Measurements from ENCODE around the gene HSD17B1. TPM values are rescaled to one million over a fixed set of nuclear protein-coding genes. Genes with fewer than 3 reads are reported as not detected.
A peak's percentile ranks its signal among the peaks of the same experiment; 100 is the strongest.

The HSD17B1 gene
- total and polyA plus RNA-seq, 2 of the 13 experiments (the other 11 are each of a cell fraction or from before 2014, with no cell fraction given): 0.54 to 0.93 TPM

- TF ChIP-seq SRSF4 (IDR thresholded peaks at IDR 0.05; ENCODE audit: low read depth, low read length, poor library complexity, severe bottlenecking): no peak
- TF ChIP-seq ZMYM3 (CRISPR knock-in tag; IDR thresholded peaks at IDR 0.05): no peak
- no peak for TF ChIP-seq RELA (CRISPR knock-in tag; IDR thresholded peaks at IDR 0.05)
- no peak for TF ChIP-seq PAF1 (CRISPR knock-in tag; IDR thresholded peaks at IDR 0.05)
- TF ChIP-seq ZNF605 (CRISPR knock-in tag; IDR thresholded peaks at IDR 0.05): no peak
- no peak for TF ChIP-seq ZBTB3 (CRISPR knock-in tag; IDR thresholded peaks at IDR 0.05; ENCODE audit: borderline replicate concordance, low read depth)
- TF ChIP-seq DDIT3 (CRISPR knock-in tag; IDR thresholded peaks at IDR 0.05): no peak
- TF ChIP-seq GPN1 (CRISPR knock-in tag; IDR thresholded peaks at IDR 0.05; ENCODE audit: borderline replicate concordance): no peak
- TF ChIP-seq ZNF280B (CRISPR knock-in tag; IDR thresholded peaks at IDR 0.05; ENCODE audit: borderline replicate concordance): 0 out of 2 replicates have a peak, but pooled peaks have one; percentile 17
- no peak for TF ChIP-seq SATB2 (CRISPR knock-in tag; IDR thresholded peaks at IDR 0.05)
- no peak for TF ChIP-seq ZNF124 (CRISPR knock-in tag; IDR thresholded peaks at IDR 0.05)
- no peak for TF ChIP-seq ZNF672 (CRISPR knock-in tag; IDR thresholded peaks at IDR 0.05)
- TF ChIP-seq ESRRA (CRISPR knock-in tag; IDR thresholded peaks at IDR 0.05; ENCODE audit: low read depth): no peak
- no peak for TF ChIP-seq NFE2L2 (IDR thresholded peaks at IDR 0.05; ENCODE audit: low read length)
- no peak for TF ChIP-seq SAFB2 (CRISPR knock-in tag; IDR thresholded peaks at IDR 0.05; ENCODE audit: borderline replicate concordance, low read depth)
- TF ChIP-seq ZNF34 (CRISPR knock-in tag; IDR thresholded peaks at IDR 0.05; ENCODE audit: borderline replicate concordance): no peak
These were observed 14.2 kb upstream of the HSD17B1 start (continued) for GRCh38 chr17:42538482-42538881.
